Activated CD4-positive, alpha-beta T cell treated with anti-CD3 and anti-CD28 coated beads, Interleukin-2, amount 50 U/mL, for 1 hour (primary cell): ENCODE data around the gene SLC8A2.
"Not testable (repeated sequence)": the region's sequence is repeated elsewhere in the genome, so short reads cannot be mapped to it uniquely, and the experiment has no call there.

Source experiments
- DNase-seq: peaks from one replicate; pipeline ENCODE4 v3.0.0-alpha.2; 2020

The SLC8A2 gene

GRCh38 chr19:47487551-47488515 lies 16.1 kb upstream of the SLC8A2 start:
- DNase-seq = no peak

GRCh38 chr19:47486900-47487299 lies 15.2 kb upstream of the SLC8A2 start:
- no peak for DNase-seq

- DNase-seq = not testable (repeated sequence)
Observed at GRCh38 chr19:47486220-47486619, 14.5 kb upstream of the SLC8A2 start.

- no peak for DNase-seq
Observed at GRCh38 chr19:47485210-47485609, 13.5 kb upstream of the SLC8A2 start.

GRCh38 chr19:47483800-47484690 lies 12.4 kb upstream of the SLC8A2 start, which contains the start of gene KPTN:
TSS of gene KPTN (minus strand) at chr19:47484219. CDS start at chr19:47484160, 59 bp downstream.
- peak; percentile 88 for DNase-seq

GRCh38 chr19:47483200-47483599 lies 11.5 kb upstream of the SLC8A2 start:
- no peak for DNase-seq

- no peak for DNase-seq
Observed at GRCh38 chr19:47481460-47482052, 9.9 kb upstream of the SLC8A2 start.

GRCh38 chr19:47480658-47481057 lies 9.0 kb upstream of the SLC8A2 start:
- no peak for DNase-seq

- no peak for DNase-seq
Observed at GRCh38 chr19:47479701-47480503, 8.2 kb upstream of the SLC8A2 start.

GRCh38 chr19:47476438-47476972 lies 4.8 kb upstream of the SLC8A2 start:
- DNase-seq = no peak

- no peak for DNase-seq
Observed at GRCh38 chr19:47475465-47475864, 3.8 kb upstream of the SLC8A2 start.

- DNase-seq = no peak
Observed at GRCh38 chr19:47473336-47473735, 1.6 kb upstream of the SLC8A2 start.

GRCh38 chr19:47471381-47471732 lies 336 bp downstream of the SLC8A2 start:
- DNase-seq = no peak

- DNase-seq = no peak
Observed at GRCh38 chr19:47470447-47471195, 1.1 kb downstream of the SLC8A2 start.

GRCh38 chr19:47469719-47470118 lies 2.0 kb downstream of the SLC8A2 start:
- DNase-seq = no peak

- DNase-seq = no peak
Observed at GRCh38 chr19:47469363-47469700, 2.4 kb downstream of the SLC8A2 start.

- no peak for DNase-seq
Observed at GRCh38 chr19:47467914-47468313, 3.8 kb downstream of the SLC8A2 start.

- DNase-seq = no peak
Observed at GRCh38 chr19:47465957-47466356, 5.7 kb downstream of the SLC8A2 start.

- no peak for DNase-seq
Observed at GRCh38 chr19:47464675-47465419, 6.8 kb downstream of the SLC8A2 start.

- DNase-seq = no peak
Observed at GRCh38 chr19:47461876-47462275, 9.8 kb downstream of the SLC8A2 start.

- no peak for DNase-seq
Observed at GRCh38 chr19:47459477-47459876, 12.2 kb downstream of the SLC8A2 start.
